Ishikawa (cell line): ENCODE data around the gene DICER1.

Experiments
- CEBPB ChIP-seq: IDR thresholded peaks from 2 replicates; pipeline ENCODE4 v1.6.1; 2012
- EP300 ChIP-seq: IDR thresholded peaks from 2 replicates; pipeline ENCODE4 v1.6.1; 2012; ENCODE audit warnings: borderline replicate concordance
- NFIC ChIP-seq: IDR thresholded peaks from 2 replicates; pipeline ENCODE4 v1.6.1; 2012
- RAD21 ChIP-seq: IDR thresholded peaks from 2 replicates; pipeline ENCODE4 v1.6.1; 2012; ENCODE audit warnings: low read depth
- TAF1 ChIP-seq: IDR thresholded peaks from 2 replicates; pipeline ENCODE4 v1.6.1; 2012; ENCODE audit warnings: low read depth, mild to moderate bottlenecking
- ZBTB7A ChIP-seq: IDR thresholded peaks from 2 replicates; pipeline ENCODE4 v1.6.1; 2012; ENCODE audit warnings: low read depth
- TF ChIP-seq, protein P1 (sequence below): IDR thresholded peaks from 2 replicates; pipeline ENCODE4 v1.6.1; 2012

DNA sequence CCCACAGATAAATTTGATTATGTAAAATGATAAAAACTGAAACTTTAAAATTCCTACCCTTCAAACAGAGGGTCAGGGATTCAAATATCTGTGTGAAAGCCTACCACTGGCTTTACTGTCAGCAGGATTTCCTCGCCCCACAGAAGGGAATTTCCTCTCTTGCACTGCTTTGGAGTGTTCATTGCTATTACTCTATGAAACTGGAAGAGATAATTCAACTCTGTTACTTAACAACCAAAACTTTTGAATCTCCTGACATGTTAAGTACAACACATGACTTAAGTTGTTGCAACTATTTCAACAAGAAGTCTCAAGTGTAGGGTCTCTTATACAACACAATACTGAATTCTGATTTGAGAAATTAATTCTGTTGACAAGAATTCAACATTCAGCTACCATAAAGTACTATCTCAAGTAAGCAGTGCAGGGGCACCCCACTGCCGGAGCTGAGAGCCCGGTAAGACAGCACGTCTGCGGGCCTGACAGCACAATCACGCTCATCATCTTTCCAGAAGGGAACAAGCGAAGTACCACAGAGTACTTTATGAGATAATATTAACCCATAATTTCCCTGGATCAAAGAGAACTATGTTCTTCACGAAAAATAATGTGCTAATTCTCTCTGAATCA is 22.9 kb downstream of the DICER1 start:
- TF ChIP-seq TAF1 (no peak), ZBTB7A (no peak), CEBPB (no peak), NFIC (no peak), RAD21 (no peak), EP300 (no peak)
- TF ChIP-seq, protein P1, sequence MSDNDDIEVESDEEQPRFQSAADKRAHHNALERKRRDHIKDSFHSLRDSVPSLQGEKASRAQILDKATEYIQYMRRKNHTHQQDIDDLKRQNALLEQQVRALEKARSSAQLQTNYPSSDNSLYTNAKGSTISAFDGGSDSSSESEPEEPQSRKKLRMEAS, result no peak
